AG09309 (cell line): ENCODE results near the gene ETFA.

Experiments used
- DNase-seq: peaks from one replicate; pipeline ENCODE4 v3.0.0-alpha.2; 2010; ENCODE audit warnings: low read depth
- H3K4me3 ChIP-seq: 2 replicates; pipeline ENCODE4 v1.5.1; 2011; ENCODE audit warnings: mild to moderate bottlenecking, low read depth, low read length, moderate library complexity; ENCODE audit not compliant: control insufficient read depth
- CTCF ChIP-seq: IDR thresholded peaks from 2 replicates; pipeline ENCODE4 v1.5.1; 2011; ENCODE audit warnings: mild to moderate bottlenecking, low read depth, low read length, inconsistent platforms; ENCODE audit not compliant: insufficient read depth, control insufficient read depth; ENCODE audit errors: missing control alignments

ETFA gene

GRCh38 chr15:76177491-76178040, 133.7 kb downstream of the ETFA start:
- TF ChIP-seq CTCF: no peak
- peak; percentile 45 for DNase-seq
- no peak overlapping the region for H3K4me3 ChIP-seq

- no peak overlapping the region for H3K4me3 ChIP-seq
- DNase-seq: no peak
- TF ChIP-seq CTCF: no peak
Observed at GRCh38 chr15:76176487-76177085, 134.7 kb downstream of the ETFA start.

- no peak for DNase-seq
- H3K4me3 ChIP-seq: no peak overlapping the region
- no peak for TF ChIP-seq CTCF
Observed at GRCh38 chr15:76176059-76176458, 135.2 kb downstream of the ETFA start.

GRCh38 chr15:76175442-76175841, 135.8 kb downstream of the ETFA start:
- TF ChIP-seq CTCF: no peak
- no peak overlapping the region for H3K4me3 ChIP-seq
- DNase-seq: no peak

GRCh38 chr15:76174654-76175053, 136.6 kb downstream of the ETFA start:
- no peak for TF ChIP-seq CTCF

GRCh38 chr15:76173317-76173834, 137.9 kb downstream of the ETFA start:
- no peak for TF ChIP-seq CTCF
- DNase-seq: no peak
- H3K4me3 ChIP-seq: no peak overlapping the region

More at GRCh38 chr15:76174654-76175053, 136.6 kb downstream of the ETFA start:
- H3K4me3 ChIP-seq: no peak overlapping the region
- DNase-seq: no peak
